Measurements from ENCODE around the gene GNPDA2. TPM values are rescaled to one million over a fixed set of nuclear protein-coding genes. Genes with fewer than 3 reads are reported as not detected.

The GNPDA2 gene
- total and polyA plus RNA-seq, 2 of the 8 experiments (the other 6 are each of a cell fraction or from before 2014, with no cell fraction given), result 3.0 to 4.8 TPM

DNA sequence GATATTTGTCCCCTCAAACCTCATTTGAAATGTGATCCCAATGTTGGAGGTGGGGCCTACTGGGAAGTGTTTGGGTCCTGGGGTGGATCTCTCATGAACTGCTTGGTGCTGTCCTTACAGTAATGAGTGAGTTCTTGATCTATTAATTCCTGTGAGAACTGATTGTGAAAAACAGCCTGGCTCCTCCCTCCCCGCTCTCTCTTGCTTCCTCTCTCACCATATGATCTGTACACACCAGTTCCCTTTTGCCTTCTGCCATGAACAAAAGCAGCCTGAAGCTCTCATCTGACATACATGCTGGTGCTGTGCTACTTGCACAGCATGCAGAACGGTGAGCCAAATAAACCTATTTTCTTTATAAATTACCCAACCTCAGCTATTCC is 63.7 kb downstream of the GNPDA2 start:
- Histone ChIP-seq H3K9ac (replicated peaks in 1 of 4; ENCODE audit: extremely low read depth in 1 of 4, low read depth in 3 of 4, low read length in 3 of 4) (no peak overlapping the region), H3K27ac (ENCODE audit: low read depth, low read length) (no peak overlapping the region), H2BK12ac (ENCODE audit: low read depth, low read length) (no peak overlapping the region), H3K9me3 (ENCODE audit: insufficient read depth in 2 of 2, low read depth in 1 of 2, low read length in 1 of 2) (no peaks in the 10 kb centered on the region), H3K4me3 (ENCODE audit: extremely low read depth in 1 of 4, insufficient read depth in 2 of 4, low read depth in 3 of 4, low read length in 4 of 4) (no peak overlapping the region), H2BK120ac (replicated peaks; ENCODE audit: low read depth, low read length) (no peak overlapping the region), H3K4ac (replicated peaks; ENCODE audit: insufficient read length, low read depth, low read length) (no peak overlapping the region), H3K14ac (ENCODE audit: insufficient read length) (no peak overlapping the region), H2BK15ac (ENCODE audit: low read length) (no peak overlapping the region), H4K5ac (ENCODE audit: insufficient read length, low read depth, low read length) (no peak overlapping the region), H2BK5ac (ENCODE audit: low read depth, low read length) (no peak overlapping the region), H3K23me2 (ENCODE audit: low read depth, low read length) (no peaks in the 10 kb centered on the region), H3K4me1 (replicated peaks in 1 of 4; ENCODE audit: control insufficient read depth in 3 of 4, insufficient read depth in 4 of 4, low read length in 3 of 4) (peaks cover 0 to 6% (median 0%) of the 10 kb centered on the region in 4 experiments; a peak in 2 of 7 replicates), H3K79me1 (ENCODE audit: low read depth, low read length) (no peaks in the 10 kb centered on the region), H3K23ac (ENCODE audit: insufficient read length) (no peak overlapping the region), H2AFZ (ENCODE audit: low read length) (no peak overlapping the region), H3K36me3 (ENCODE audit: control insufficient read depth in 2 of 4, insufficient read depth in 4 of 4, low read length in 3 of 4) (no peaks in the 10 kb centered on the region), H3K4me2 (ENCODE audit: insufficient read depth in 1 of 2, low read depth in 2 of 2, low read length in 2 of 2) (no peak overlapping the region), H2AK5ac (ENCODE audit: low read depth, low read length) (no peak overlapping the region), H4K91ac (replicated peaks; ENCODE audit: insufficient read length, low read length) (no peak overlapping the region), H3K79me2 (ENCODE audit: control insufficient read depth in 1 of 2, insufficient read depth in 2 of 2, low read length in 2 of 2) (no peaks in the 10 kb centered on the region), H4K20me1 (replicated peaks in 1 of 2; ENCODE audit: control insufficient read depth in 1 of 2, insufficient read depth in 2 of 2, low read length in 2 of 2) (no peaks in the 10 kb centered on the region), H3K27me3 (replicated peaks in 1 of 4; ENCODE audit: control insufficient read depth in 3 of 4, extremely low read depth in 1 of 4, insufficient read depth in 3 of 4, low read length in 3 of 4) (no peaks in the 10 kb centered on the region), H3K18ac (ENCODE audit: extremely low read depth, low read length) (no peak overlapping the region), H3K56ac (replicated peaks; ENCODE audit: insufficient read length, low read depth, low read length) (no peak overlapping the region), H2BK20ac (ENCODE audit: low read length) (no peak overlapping the region), H4K8ac (ENCODE audit: extremely low read depth, insufficient read depth, low read length) (no peak overlapping the region)
- POLR2A ChIA-PET (ENCODE audit: partially characterized antibody), result no interaction called here
- CTCF ChIA-PET (ENCODE audit: partially characterized antibody), result interaction anchor here (0.7 kb wide), 1 partner anchor 13 kb away, joined by 3 read pairs; no protein-coding TSS in a partner anchor
- FAIRE-seq (no peak), DNase-seq (ENCODE audit: low read depth in 1 of 2, low spot score in 2 of 2) (no peak)
- WGBS, 2 experiments (ENCODE audit: extremely low coverage in 1 of 2, insufficient coverage in 1 of 2, insufficient read length in 1 of 2, insufficient replicate concordance in 2 of 2, low coverage in 1 of 2, low lambda C conversion rate in 2 of 2, missing lambda C conversion rate in 1 of 2), result 73% methylated on average over 2 of the region's 2 CpGs; no CpG with 5 or more reads in 1 of the 2 experiments
- TF ChIP-seq SP4 (IDR thresholded peaks at IDR 0.05; ENCODE audit: low read length) (no peak), BACH1 (IDR thresholded peaks at IDR 0.05; ENCODE audit: low read length) (no peak), SP2 (IDR thresholded peaks at IDR 0.05; ENCODE audit: low read length) (no peak)
